SH-SY5Y (cell line): ENCODE results near the gene NAA16.

ENCODE experiments used
- GATA2 ChIP-seq: IDR thresholded peaks from 2 replicates; pipeline ENCODE4 v1.6.1; 2011; ENCODE audit warnings: mild to moderate bottlenecking, low read depth, low read length
- GATA3 ChIP-seq: IDR thresholded peaks from 2 replicates; pipeline ENCODE4 v1.6.1; 2011; ENCODE audit warnings: low read depth, mild to moderate bottlenecking, low read length, moderate library complexity

- TF ChIP-seq GATA2 (no peak), GATA3 (no peak)
Measured at GRCh38 chr13:41273831-41274441, 37.1 kb upstream of the NAA16 start.
